ENCODE measurements around the gene CFAP97.

GRCh38 chr4:185211641-185212040 is 7.8 kb upstream of the CFAP97 start:
- TF ChIP-seq, protein P1, sequence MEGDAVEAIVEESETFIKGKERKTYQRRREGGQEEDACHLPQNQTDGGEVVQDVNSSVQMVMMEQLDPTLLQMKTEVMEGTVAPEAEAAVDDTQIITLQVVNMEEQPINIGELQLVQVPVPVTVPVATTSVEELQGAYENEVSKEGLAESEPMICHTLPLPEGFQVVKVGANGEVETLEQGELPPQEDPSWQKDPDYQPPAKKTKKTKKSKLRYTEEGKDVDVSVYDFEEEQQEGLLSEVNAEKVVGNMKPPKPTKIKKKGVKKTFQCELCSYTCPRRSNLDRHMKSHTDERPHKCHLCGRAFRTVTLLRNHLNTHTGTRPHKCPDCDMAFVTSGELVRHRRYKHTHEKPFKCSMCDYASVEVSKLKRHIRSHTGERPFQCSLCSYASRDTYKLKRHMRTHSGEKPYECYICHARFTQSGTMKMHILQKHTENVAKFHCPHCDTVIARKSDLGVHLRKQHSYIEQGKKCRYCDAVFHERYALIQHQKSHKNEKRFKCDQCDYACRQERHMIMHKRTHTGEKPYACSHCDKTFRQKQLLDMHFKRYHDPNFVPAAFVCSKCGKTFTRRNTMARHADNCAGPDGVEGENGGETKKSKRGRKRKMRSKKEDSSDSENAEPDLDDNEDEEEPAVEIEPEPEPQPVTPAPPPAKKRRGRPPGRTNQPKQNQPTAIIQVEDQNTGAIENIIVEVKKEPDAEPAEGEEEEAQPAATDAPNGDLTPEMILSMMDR (optimal IDR thresholded peaks at IDR 0.05 in 1 of 3, IDR thresholded peaks at IDR 0.05 in 1 of 3, conservative IDR thresholded peaks at IDR 0.05 in 1 of 3; ENCODE audit: extremely low read depth in 1 of 3, insufficient read depth in 2 of 3, low read length in 3 of 3), result no peak
- no peak for TF ChIP-seq EZH2 (IDR thresholded peaks at IDR 0.05; ENCODE audit: low read length)

Data from keratinocyte (primary cell).